HG02885 (cell line): ENCODE results near the gene CTTN.
"Not testable (repeated sequence)": the region's sequence is repeated elsewhere in the genome, so short reads cannot be mapped to it uniquely, and the experiment has no call there.

ENCODE experiments used
- ATAC-seq: cut with Tn5 transposase; IDR thresholded peaks from one replicate; pipeline ENCODE4 v1.9.1; 2021; ENCODE audit warnings: mild to moderate bottlenecking; ENCODE audit not compliant: unreplicated experiment, poor library complexity

The CTTN gene

GRCh38 chr11:70437111-70437784 lies 38.9 kb downstream of the CTTN start:
- ATAC-seq: no peak

- no peak for ATAC-seq
Observed at GRCh38 chr11:70440206-70440605, 41.9 kb downstream of the CTTN start.

- ATAC-seq: no peak
Observed at GRCh38 chr11:70443773-70444030, 45.4 kb downstream of the CTTN start.

GRCh38 chr11:70445091-70445490 lies 46.8 kb downstream of the CTTN start:
- ATAC-seq: no peak

GRCh38 chr11:70445605-70446004 lies 47.3 kb downstream of the CTTN start:
- no peak for ATAC-seq

GRCh38 chr11:70448983-70449567 lies 50.7 kb downstream of the CTTN start:
- ATAC-seq: no peak

- no peak for ATAC-seq
Observed at GRCh38 chr11:70454197-70454767, 56.0 kb downstream of the CTTN start.

GRCh38 chr11:70454811-70455210 lies 56.5 kb downstream of the CTTN start:
- not testable (repeated sequence) for ATAC-seq

- ATAC-seq: no peak
Observed at GRCh38 chr11:70455354-70455753, 57.0 kb downstream of the CTTN start.

- ATAC-seq: no peak
Observed at GRCh38 chr11:70456921-70457532, 58.7 kb downstream of the CTTN start.

GRCh38 chr11:70458736-70459135 lies 60.4 kb downstream of the CTTN start:
- no peak for ATAC-seq

GRCh38 chr11:70460111-70460510 lies 61.8 kb downstream of the CTTN start:
- ATAC-seq: no peak

- no peak for ATAC-seq
Observed at GRCh38 chr11:70460964-70461363, 62.6 kb downstream of the CTTN start.

- ATAC-seq: no peak
Observed at GRCh38 chr11:70462818-70463477, 64.6 kb downstream of the CTTN start.

GRCh38 chr11:70463478-70464255 lies 65.3 kb downstream of the CTTN start:
- no peak for ATAC-seq

- ATAC-seq: no peak
Observed at GRCh38 chr11:70464509-70465361, 66.4 kb downstream of the CTTN start.

GRCh38 chr11:70466154-70466553 lies 67.8 kb downstream of the CTTN start:
- ATAC-seq: no peak

GRCh38 chr11:70466596-70466995 lies 68.3 kb downstream of the CTTN start:
- no peak for ATAC-seq

- no peak for ATAC-seq
Observed at GRCh38 chr11:70467201-70468085, 69.1 kb downstream of the CTTN start.
